HG03442 (cell line): ENCODE data around the gene DENND4B.

Experiments
- ATAC-seq: cut with Tn5 transposase; IDR thresholded peaks from one replicate; pipeline ENCODE4 v1.9.1; 2021; ENCODE audit warnings: mild to moderate bottlenecking, moderate library complexity; ENCODE audit not compliant: unreplicated experiment

Gene DENND4B

GRCh38 chr1:153951183-153951582 is 4.7 kb upstream of the DENND4B start:
- ATAC-seq = no peak

- peak; percentile 67 for ATAC-seq
Observed at GRCh38 chr1:153945795-153946621, 510 bp downstream of the DENND4B start.

DNA sequence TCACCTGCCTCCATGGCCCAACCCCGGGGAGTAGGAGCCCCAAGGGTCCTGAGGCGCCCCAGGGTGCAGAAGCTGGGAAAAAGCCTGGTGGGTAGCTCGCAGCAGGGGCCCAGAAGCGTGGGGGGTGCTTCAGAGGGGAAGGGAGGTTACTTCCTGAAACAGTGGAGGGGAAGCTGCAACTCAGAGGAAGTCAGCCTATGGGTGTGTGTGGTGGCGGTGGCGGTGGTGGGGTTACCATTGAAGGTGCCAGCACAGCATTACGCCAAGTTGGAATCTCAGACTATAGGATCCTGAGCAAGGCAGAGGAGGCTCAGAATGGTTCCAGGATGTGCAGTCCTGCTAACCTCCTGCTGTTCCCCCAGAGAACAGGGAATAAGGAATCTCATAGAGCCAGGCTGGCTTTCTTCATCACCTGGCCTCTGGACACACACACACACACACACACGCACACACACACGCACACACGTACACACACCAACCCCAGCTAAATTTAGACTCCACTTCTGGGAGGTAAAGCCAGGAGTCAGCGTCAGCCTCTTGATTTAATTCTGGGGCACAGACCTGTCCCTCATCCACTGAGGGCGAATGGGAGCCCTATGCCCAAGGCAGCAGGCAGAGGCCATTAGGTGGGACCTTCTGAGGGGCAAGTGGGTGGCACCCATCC is 1.3 kb downstream of the DENND4B start:
- no peak for ATAC-seq

- no peak for ATAC-seq
Observed at GRCh38 chr1:153944827-153945117, 1.7 kb downstream of the DENND4B start.

DNA sequence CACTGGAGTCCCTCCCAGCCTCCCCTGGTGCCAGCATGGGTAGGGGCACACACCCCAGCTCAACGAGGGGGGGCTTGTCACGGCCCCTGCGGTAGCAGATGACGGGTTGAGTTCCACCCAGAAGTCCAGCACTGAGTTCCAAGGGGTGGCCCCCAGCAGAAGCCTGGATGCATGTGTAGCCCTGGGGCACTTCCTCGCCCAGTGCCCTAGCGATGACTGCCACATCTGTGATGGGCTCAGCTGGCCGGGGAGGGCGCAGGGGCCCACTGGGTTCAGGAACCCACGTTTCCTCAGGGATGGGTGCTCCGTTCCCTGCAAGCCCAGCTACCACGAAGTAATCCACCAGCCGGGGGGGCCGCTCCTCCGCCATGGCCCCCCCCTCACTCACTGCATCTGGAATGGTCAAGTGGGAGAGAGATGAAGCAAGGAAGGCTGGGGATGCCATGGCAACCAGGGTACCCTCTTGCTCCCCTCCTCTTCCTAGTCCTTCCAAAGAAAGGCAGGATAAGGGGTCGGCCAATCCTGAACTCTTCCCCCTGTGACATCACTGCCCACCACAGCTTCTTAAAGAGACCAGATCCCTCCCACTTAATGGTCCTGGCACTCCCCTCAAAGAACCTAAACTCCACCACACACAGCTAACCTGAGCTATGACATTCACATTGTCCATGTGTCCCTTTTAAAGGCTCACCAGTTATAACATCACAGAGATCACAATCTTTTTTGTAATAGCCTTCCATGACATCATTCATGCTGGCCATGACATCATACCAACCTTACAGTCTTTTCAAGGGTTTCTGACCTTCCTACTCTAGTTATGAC is 2.3 kb downstream of the DENND4B start:
- ATAC-seq = no peak

- ATAC-seq = no peak
Observed at GRCh38 chr1:153942766-153943549, 3.6 kb downstream of the DENND4B start.

GRCh38 chr1:153941826-153942725 is 4.4 kb downstream of the DENND4B start:
- ATAC-seq = no peak

DNA sequence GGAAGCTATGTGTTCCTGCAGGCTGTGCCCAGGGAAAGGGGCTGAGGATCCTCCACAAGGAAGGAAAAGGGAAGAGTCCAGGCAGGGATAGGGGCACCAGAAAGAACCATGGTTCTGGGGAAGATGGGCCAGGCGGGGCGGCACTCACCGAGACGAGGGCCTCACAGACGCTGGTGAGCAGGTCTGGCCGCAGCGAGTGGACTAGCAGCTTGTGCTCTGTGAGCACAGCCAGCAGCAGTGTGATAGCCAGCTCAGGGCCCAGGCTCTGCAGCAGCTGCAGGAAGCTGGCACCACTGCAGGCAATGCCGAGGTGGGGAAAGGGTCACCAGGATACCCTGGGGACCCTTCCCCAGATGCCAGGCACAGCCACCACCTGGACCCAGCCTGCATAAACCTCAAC is 5.8 kb downstream of the DENND4B start:
- no peak for ATAC-seq

GRCh38 chr1:153939476-153939875 is 7.0 kb downstream of the DENND4B start:
- no peak for ATAC-seq

- no peak for ATAC-seq
Observed at GRCh38 chr1:153938996-153939395, 7.5 kb downstream of the DENND4B start.

GRCh38 chr1:153937331-153937730 is 9.2 kb downstream of the DENND4B start:
- ATAC-seq = no peak

- no peak for ATAC-seq
Observed at GRCh38 chr1:153936011-153936802, 10.3 kb downstream of the DENND4B start.

GRCh38 chr1:153934746-153935145 is 11.8 kb downstream of the DENND4B start:
- ATAC-seq = no peak

DNA sequence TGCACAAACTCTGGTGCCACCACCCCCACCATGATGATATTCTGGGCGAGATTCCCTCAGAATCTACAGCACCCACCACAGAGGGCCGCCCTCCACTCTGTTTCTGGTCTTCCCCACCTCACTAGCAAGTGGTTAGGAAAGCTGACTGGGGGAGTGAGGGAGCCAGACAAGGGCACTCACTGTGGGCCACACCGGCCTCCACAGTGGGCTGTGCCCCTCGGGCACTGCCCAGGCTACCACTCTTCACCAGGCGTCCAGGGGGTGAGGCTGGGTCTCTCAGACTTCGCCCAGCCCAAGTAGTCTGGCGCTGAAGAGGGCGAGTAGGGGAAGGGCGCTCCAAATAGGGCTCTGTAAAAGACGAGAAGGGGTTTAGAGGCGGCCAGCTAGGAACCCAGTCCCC is 12.6 kb downstream of the DENND4B start:
- no peak for ATAC-seq

GRCh38 chr1:153933430-153933829 is 13.1 kb downstream of the DENND4B start:
- ATAC-seq = no peak

DNA sequence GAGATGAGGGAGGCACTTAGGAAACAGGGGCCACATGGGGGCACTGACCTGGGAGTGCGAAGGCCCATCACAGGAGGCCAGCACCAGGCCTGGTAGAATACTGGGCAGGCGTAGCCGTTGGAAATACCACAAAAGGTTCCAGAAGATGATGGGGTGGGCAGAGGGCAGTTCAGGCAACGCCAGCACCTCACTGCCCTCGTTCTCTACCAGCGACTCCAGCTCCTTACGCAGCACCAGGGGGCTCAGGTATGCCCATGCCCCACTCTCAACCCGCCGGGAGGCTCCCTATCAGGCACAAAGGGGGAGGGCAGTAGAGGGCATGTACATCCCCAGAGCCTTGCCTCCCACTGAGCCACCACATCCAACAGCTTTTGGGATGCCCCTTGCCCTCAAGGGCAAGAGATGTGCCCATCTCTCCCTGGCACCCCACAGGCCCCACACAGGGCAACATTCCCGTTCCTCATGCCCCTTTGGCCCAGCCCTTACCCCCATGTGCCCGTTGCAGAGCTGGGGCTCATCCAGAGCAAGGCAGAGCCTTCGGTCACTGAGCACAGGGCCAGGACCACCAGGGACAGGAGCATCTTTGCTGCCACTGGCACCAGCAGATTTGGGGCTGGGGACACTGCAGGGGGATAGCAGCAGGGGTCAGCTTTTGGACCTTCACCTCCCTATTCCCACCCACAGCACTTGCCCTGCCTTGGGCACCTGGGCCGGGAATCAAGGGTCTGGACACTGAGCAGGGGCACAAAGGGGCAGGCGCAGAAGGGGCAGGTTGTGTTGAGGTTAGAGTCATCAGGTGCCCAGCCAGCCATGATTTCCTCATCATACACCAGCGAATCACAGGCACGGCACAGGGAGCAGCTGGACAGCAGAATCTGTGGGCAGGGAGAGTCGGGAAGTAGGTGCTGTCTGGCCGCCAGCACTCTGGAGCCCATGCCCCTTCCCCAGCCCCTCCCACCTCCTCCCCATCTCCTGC is 14.1 kb downstream of the DENND4B start:
- no peak for ATAC-seq

DNA sequence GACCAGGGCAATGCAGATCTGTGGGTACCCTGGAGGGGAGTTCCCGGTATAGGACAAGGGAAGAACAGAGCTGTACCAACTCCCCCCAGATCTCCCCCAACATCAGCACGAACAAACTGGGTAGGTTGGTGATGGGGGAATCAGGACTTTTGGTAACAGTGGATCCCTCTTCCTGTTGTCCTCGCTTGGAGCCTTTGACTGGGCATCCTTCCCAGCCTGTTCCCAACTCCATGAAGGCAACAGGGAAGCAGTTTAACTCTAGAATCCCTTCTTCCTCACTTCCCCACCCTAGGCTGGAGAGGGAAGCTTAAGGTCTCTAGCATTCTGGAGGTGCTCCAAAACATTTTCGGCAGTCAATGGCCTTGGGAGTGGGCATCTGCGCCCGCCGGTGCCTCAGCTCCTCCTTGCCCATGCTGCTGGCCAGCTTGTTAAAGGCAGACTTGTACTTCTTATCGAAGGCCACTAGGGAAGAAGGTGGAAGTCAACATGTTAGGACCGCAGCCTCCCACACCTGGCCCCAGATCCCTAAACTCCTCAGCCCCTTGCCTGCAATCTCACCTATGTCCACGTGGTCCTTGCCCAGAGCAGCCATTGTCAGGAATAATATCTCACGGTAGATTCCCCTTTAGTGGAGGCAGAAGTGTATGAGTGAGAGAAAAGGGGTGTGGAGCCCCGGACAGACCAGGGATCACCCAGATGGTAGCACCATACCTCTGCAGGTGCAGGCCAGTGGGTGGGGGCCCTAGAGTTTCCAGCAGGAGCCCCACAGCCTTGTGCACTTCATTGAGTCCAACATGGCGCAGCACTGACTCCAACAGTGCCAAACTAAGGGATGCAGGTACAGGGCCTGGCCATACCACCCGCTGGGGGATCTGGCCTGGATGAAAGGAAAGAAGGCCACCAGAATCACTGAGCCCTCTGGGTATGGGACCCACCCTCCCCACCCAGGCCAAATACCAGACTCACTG is 16.3 kb downstream of the DENND4B start:
- ATAC-seq = no peak
